ENCODE results near the gene GCGR.

GCGR gene

DNA sequence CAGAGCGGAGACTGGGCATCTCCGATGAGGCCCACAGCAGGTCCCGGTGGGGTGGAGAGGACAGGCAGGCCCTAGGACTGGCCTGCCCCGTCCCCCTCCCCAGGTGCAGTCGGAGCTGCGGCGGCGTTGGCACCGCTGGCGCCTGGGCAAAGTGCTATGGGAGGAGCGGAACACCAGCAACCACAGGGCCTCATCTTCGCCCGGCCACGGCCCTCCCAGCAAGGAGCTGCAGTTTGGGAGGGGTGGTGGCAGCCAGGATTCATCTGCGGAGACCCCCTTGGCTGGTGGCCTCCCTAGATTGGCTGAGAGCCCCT lies 9.4 kb downstream of the GCGR start:
- H3K4me3 ChIP-seq (replicated peaks; ENCODE audit: low read depth, low read length): no peak overlapping the region
- no peak for DNase-seq (ENCODE audit: extremely low read depth, low read depth)

GRCh38 chr17:81813861-81814683 lies 10.1 kb downstream of the GCGR start:
- DNase-seq (ENCODE audit: extremely low read depth, low read depth): no peak

More for the DNA sequence above, 9.4 kb downstream of the GCGR start:
- no peak for TF ChIP-seq CTCF (IDR thresholded peaks at IDR 0.05; ENCODE audit: low read depth, low read length, missing control alignments)

DNA sequence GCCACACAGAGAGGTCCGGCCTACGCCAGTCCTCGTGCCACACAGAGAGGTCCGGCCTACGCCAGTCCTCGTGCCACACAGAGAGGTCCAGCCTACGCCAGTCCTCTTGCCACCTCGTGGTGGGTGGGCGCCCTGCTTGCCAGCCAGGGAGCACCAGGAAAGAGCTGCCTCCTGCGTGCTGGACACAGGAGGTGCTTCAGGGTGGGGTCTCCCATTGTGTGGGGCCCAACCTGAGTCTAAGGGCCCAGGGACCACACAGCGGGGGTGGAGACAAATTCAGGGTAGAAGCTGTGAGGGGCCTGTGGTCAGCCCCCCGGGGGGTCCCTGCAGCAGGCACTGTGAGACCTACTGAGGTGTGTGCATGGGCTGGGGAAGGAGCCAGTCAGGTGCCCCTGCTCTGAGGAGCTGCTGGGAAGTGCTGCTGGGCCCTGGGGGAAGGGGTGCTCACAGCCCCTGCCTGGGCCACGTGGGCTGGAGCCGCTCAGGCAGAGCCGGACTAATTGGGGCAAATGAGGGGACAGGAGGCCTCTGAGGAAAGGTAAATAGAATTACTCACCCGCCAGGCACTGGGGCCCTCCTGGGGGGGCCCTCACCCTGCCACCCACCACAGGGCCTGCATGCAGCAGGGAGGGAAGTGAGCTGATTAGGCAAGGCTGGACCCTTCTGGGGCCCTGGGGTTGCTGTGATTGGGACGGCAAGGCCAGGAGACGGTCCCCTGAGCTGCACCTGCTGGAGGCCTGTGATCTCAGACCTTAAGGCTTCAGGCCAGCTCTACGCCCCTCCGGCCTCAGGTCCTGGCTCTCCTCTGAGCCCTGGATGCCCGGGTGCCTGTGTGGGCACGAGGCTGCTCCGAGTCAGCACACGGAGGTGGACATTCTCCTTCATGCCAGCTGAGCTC lies 11.0 kb downstream of the GCGR start:
- no peak for DNase-seq (ENCODE audit: extremely low read depth, low read depth)
- H3K4me3 ChIP-seq (replicated peaks; ENCODE audit: low read depth, low read length): no peak overlapping the region
- TF ChIP-seq CTCF (IDR thresholded peaks at IDR 0.05; ENCODE audit: low read depth, low read length, missing control alignments): no peak

More at GRCh38 chr17:81813861-81814683, 10.1 kb downstream of the GCGR start:
- TF ChIP-seq CTCF (IDR thresholded peaks at IDR 0.05; ENCODE audit: low read depth, low read length, missing control alignments): no peak
- no peak overlapping the region for H3K4me3 ChIP-seq (replicated peaks; ENCODE audit: low read depth, low read length)

DNA sequence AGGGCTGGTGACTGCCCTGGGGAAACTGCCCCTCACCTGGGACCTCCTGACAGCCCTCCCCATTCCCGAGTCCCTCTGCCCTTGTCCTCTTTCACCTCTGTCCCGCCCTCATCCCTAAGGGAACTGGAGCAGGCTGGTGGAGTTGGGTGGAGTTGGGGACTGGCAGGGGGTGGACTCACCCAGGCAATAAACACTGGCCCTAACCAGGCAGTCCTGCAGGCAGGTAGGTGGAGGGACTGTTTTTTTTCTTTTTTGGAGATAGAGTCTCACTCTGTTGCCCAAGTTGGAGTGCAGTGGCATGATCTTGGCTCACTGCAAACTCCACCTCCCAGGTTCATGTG lies 11.7 kb downstream of the GCGR start:
- TF ChIP-seq CTCF (IDR thresholded peaks at IDR 0.05; ENCODE audit: low read depth, low read length, missing control alignments): no peak
- no peak overlapping the region for H3K4me3 ChIP-seq (replicated peaks; ENCODE audit: low read depth, low read length)
- no peak for DNase-seq (ENCODE audit: extremely low read depth, low read depth)

DNA sequence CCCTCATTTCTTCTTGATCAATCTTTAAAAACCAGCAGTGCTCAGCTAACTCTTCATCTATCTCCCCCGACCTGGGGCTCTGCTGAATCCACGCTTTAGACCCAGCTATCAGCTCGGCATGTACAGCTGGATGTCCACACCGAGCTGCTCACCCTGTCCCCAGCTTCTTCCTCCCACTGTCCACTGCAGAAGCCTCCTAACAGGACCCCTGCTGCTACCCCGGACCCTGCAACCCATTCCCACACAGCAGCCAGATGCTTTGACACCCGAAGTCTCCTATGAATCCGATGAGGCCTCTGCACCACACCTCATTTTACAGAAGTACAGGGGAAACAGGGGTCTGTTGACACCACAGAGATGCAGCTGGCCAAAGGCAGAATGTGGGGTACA lies 13.8 kb downstream of the GCGR start:
- H3K4me3 ChIP-seq (replicated peaks; ENCODE audit: low read depth, low read length): no peak overlapping the region
- DNase-seq (ENCODE audit: extremely low read depth, low read depth): no peak
- no peak for TF ChIP-seq CTCF (IDR thresholded peaks at IDR 0.05; ENCODE audit: low read depth, low read length, missing control alignments)

DNA sequence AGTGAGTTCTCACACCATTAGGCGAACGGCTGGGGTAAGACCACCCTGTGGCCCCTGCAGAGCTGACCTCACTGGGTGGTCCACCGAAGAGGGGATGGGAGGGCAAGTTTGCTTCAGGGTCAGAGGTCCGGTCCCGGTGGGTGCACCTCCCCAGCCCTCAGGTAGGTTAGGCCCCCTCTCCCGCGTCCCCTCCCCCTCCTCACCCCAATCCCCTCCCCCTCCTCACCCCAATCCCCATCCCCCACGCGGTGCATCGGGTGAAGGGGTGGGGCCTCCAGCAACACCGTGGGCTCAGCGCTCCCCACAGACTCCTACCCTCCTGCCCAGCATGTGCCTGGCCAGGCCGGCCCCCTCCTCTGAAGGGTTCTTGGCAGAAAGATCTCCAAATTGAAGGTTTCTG lies 15.8 kb downstream of the GCGR start:
- DNase-seq (ENCODE audit: extremely low read depth, low read depth): no peak
- no peak overlapping the region for H3K4me3 ChIP-seq (replicated peaks; ENCODE audit: low read depth, low read length)
- TF ChIP-seq CTCF (IDR thresholded peaks at IDR 0.05; ENCODE audit: low read depth, low read length, missing control alignments): no peak

All from HFF-Myc (cell line).